Right lobe of liver (tissue), 4 donors: ENCODE measurements around the gene FREM3.
A peak's percentile ranks its signal among the peaks of the same experiment; 100 is the strongest.

Source experiments
- CTCF ChIP-seq, 4 donors: fragments of 200-600 bp in 3 of 4; fragments of 450-650 bp in 1 of 4; IDR thresholded peaks; one replicate each; pipeline versions ENCODE4 v1.5.1 to v1.8.0; 2016 to 2022; ENCODE audit warnings: antibody characterized with exemption in 4 of 4, mild to moderate bottlenecking in 2 of 4
- POLR2A ChIP-seq: fragments of 450-650 bp; IDR thresholded peaks from one replicate; pipeline ENCODE4 v1.6.1; 2017; ENCODE audit warnings: antibody characterized with exemption, mild to moderate bottlenecking
- donor health status: DM: no; HTN: no; CAD: no.
- donor health status: DM: no; HTN: no; CAD: no.
- donor health status: DM: no; HTN: yes; CAD: no.

DNA sequence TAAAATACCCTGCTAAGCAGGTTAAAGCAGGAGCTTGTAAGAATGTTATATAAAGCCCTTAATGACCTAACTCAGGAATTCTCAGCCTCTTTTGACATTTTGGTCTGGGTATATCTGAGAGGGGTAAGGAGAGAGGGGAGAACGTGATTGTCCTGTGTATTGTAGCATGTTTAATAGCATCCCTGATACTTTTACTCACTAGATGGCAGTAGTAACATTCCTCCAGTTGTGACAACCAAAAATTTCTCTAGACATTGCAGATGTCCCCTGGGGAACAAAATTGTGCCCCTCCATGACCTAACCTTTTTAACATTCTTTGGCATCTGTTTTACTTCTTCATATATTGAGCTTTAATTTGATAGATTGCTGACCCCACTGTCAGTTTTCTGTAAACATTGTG, 169.1 kb downstream of the FREM3 start:
- TF ChIP-seq CTCF (IDR thresholded peaks at IDR 0.05): peak in 3 of 4 donors; percentile 40 to 46 (median 43)
- TF ChIP-seq POLR2A: no peak
